CD4-positive, alpha-beta memory T cell (primary cell): Measurements from ENCODE around the gene PLXND1. TPM values are rescaled to one million over a fixed set of nuclear protein-coding genes. Genes with fewer than 3 reads are reported as not detected.
"Not testable (repeated sequence)": the region's sequence is repeated elsewhere in the genome, so short reads cannot be mapped to it uniquely, and the experiment has no call there.

Experiments used
- CTCF ChIA-PET: fragments of 350-600 bp; sonication (Branson Sonifier 250); formaldehyde crosslinking; loops from one replicate; lab custom pipeline; 2021; ENCODE audit warnings: inconsistent platforms; ENCODE audit not compliant: partially characterized antibody; lab: Charles Lee
- POLR2A ChIA-PET: fragments of 350-600 bp; sonication (Branson Sonifier 250); formaldehyde crosslinking; loops from one replicate; lab custom pipeline; 2021; ENCODE audit not compliant: partially characterized antibody; lab: Charles Lee
- DNase-seq, 5 donors: peaks; one replicate each; pipeline versions ENCODE4 v3.0.0 to v3.0.0-alpha.2; 2020 to 2022; ENCODE audit warnings: mixed read lengths in 1 of 5
- H3K27ac ChIP-seq: one replicate; pipeline ENCODE4 v1.7.0; 2013; ENCODE audit warnings: low read depth, low read length
- H3K27me3 ChIP-seq: 2 replicates; pipeline ENCODE4 v1.7.0; 2013; ENCODE audit warnings: mild to moderate bottlenecking, low read length, moderate library complexity; ENCODE audit not compliant: insufficient read depth
- H3K36me3 ChIP-seq: 2 replicates; pipeline ENCODE4 v1.7.0; 2013; ENCODE audit warnings: mild to moderate bottlenecking, low read length, moderate library complexity; ENCODE audit not compliant: insufficient read depth
- H3K4me1 ChIP-seq: 2 replicates; pipeline ENCODE4 v1.7.0; 2013; ENCODE audit warnings: mild to moderate bottlenecking, low read length, moderate library complexity; ENCODE audit not compliant: insufficient read depth
- H3K4me3 ChIP-seq, 2 donors: one replicate each; pipeline ENCODE4 v1.7.0; 2013; ENCODE audit warnings: low read length in 2 of 2, mild to moderate bottlenecking in 1 of 2
- H3K9me3 ChIP-seq, 2 donors: one replicate each; pipeline ENCODE4 v1.7.0; 2013; ENCODE audit warnings: low read length in 2 of 2, control low read depth in 1 of 2; ENCODE audit not compliant: control insufficient read depth in 1 of 2
- H3K27ac Mint-ChIP-seq, 7 donors: one replicate each; pipeline ENCODE4 v1.8.0; 2020 to 2021; ENCODE audit warnings: mixed read lengths in 7 of 7, mild to moderate bottlenecking in 6 of 7, inconsistent platforms in 3 of 7, moderate library complexity in 3 of 7
- H3K27me3 Mint-ChIP-seq, 2 donors: one replicate each; pipeline ENCODE4 v1.8.0; 2020 to 2021; ENCODE audit warnings: mixed read lengths in 2 of 2
- H3K36me3 Mint-ChIP-seq, 2 donors: one replicate each; pipeline ENCODE4 v1.8.0; 2020 to 2021; ENCODE audit warnings: mixed read lengths in 2 of 2, inconsistent platforms in 1 of 2, mild to moderate bottlenecking in 1 of 2
- H3K4me1 Mint-ChIP-seq, 4 donors: one replicate each; pipeline ENCODE4 v1.8.0; 2020 to 2021; ENCODE audit warnings: mixed read lengths in 4 of 4, mild to moderate bottlenecking in 1 of 4
- H3K4me3 Mint-ChIP-seq, 8 donors: one replicate each; pipeline ENCODE4 v1.8.0; 2020 to 2021; ENCODE audit warnings: mixed read lengths in 8 of 8, mild to moderate bottlenecking in 7 of 8, moderate library complexity in 6 of 8, inconsistent platforms in 3 of 8
- H3K9me3 Mint-ChIP-seq, 8 donors: one replicate each; pipeline ENCODE4 v1.8.0; 2020 to 2021; ENCODE audit warnings: mixed read lengths in 8 of 8, mild to moderate bottlenecking in 5 of 8, inconsistent platforms in 3 of 8, moderate library complexity in 1 of 8
- intact Hi-C: fragments of 100-400 bp; cut with micrococcal nuclease; formaldehyde crosslinking; loops from one replicate; pipeline ENCODE4 v1.15.1; 2023
- polyA plus RNA-seq, 2 donors: library from polyadenylated mRNA; unstranded; fragments of 300-500 nt; fragmentation: Illumina TruSeq; gene quantifications; one replicate each; pipeline ENCODE4 v1.2.3, GENCODE V29; 2021
- total RNA-seq, 2 experiments: library from RNA; stranded (reverse); gene quantifications; one replicate each; pipeline ENCODE4 v1.2.3, GENCODE V29; 2021

Gene PLXND1
- total and polyA plus RNA-seq, 4 experiments from 2014 or later, result 0.03 to 72.5 (median 40.1) TPM

GRCh38 chr3:129547241-129547640 is 59.2 kb downstream of the PLXND1 start:
- DNase-seq, result no peak
- H3K27ac Mint-ChIP-seq, result peak overlapping the region in 1 of 7 donors; percentile 25
- Histone ChIP-seq H3K9me3 (no peaks in the 10 kb centered on the region), H3K27me3 (no peaks in the 10 kb centered on the region), H3K27ac (no peak overlapping the region), H3K4me3 (no peak overlapping the region), H3K36me3 (no peaks in the 10 kb centered on the region), H3K4me1 (no peaks in the 10 kb centered on the region)
- H3K9me3 Mint-ChIP-seq, result no peaks in the 10 kb centered on the region
- ChIA-PET POLR2A (no interaction called here), CTCF (no interaction called here)
- H3K27me3 Mint-ChIP-seq, result no peaks in the 10 kb centered on the region
- H3K36me3 Mint-ChIP-seq, result no peaks in the 10 kb centered on the region
- H3K4me1 Mint-ChIP-seq, result no peaks in the 10 kb centered on the region
- H3K4me3 Mint-ChIP-seq, result no peak overlapping the region
- intact Hi-C loops, result no loop called here

- POLR2A ChIA-PET, H3K9me3 ChIP-seq, H3K4me3 Mint-ChIP-seq, H3K36me3 ChIP-seq, H3K4me3 ChIP-seq, H3K27ac Mint-ChIP-seq, H3K4me1 ChIP-seq, CTCF ChIA-PET, H3K27ac ChIP-seq, H3K27me3 ChIP-seq, H3K4me1 Mint-ChIP-seq, intact Hi-C loops, H3K9me3 Mint-ChIP-seq, DNase-seq, H3K27me3 Mint-ChIP-seq, H3K36me3 Mint-ChIP-seq: not testable (repeated sequence)
Observed at GRCh38 chr3:129545951-129546350, 60.5 kb downstream of the PLXND1 start.

GRCh38 chr3:129543999-129544398 is 62.5 kb downstream of the PLXND1 start:
- no peaks in the 10 kb centered on the region for H3K36me3 ChIP-seq
- no peaks in the 10 kb centered on the region for H3K9me3 ChIP-seq
- ChIA-PET POLR2A (interaction anchor here (1.1 to 1.2 kb wide), 2 partner anchors 14 to 104 kb away, joined by 3 read pairs; partner anchors contain the start of genes IFT122 and MBD4), CTCF (interaction anchor here (0.8 kb wide), 1 partner anchor 54 kb away, joined by 3 read pairs; no protein-coding TSS in a partner anchor)
- no peaks in the 10 kb centered on the region for H3K4me1 ChIP-seq
- intact Hi-C loops, result no loop called here
- H3K27me3 ChIP-seq, result no peaks in the 10 kb centered on the region
- Mint-ChIP-seq H3K9me3 (no peaks in the 10 kb centered on the region), H3K36me3 (no peaks in the 10 kb centered on the region), H3K27ac (no peak overlapping the region), H3K4me3 (no peak overlapping the region), H3K4me1 (no peaks in the 10 kb centered on the region), H3K27me3 (no peaks in the 10 kb centered on the region)
- no peak overlapping the region for H3K27ac ChIP-seq
- no peak overlapping the region for H3K4me3 ChIP-seq
- DNase-seq, result no peak

- H3K9me3 Mint-ChIP-seq, result no peaks in the 10 kb centered on the region
- H3K4me3 Mint-ChIP-seq, result no peak within 1 kb of the TSS
- Histone ChIP-seq H3K9me3 (no peaks in the 10 kb centered on the region), H3K4me3 (no peak within 1 kb of the TSS), H3K27ac (no peak within 1 kb of the TSS), H3K36me3 (no peaks in the 10 kb centered on the region), H3K4me1 (no peaks in the 10 kb centered on the region), H3K27me3 (no peaks in the 10 kb centered on the region)
- ChIA-PET CTCF (interaction anchor here (0.8 kb wide), 1 partner anchor 53 kb away, joined by 3 read pairs; no protein-coding TSS in a partner anchor), POLR2A (interaction anchor here (1.1 to 1.2 kb wide), 2 partner anchors 15 to 103 kb away, joined by 3 read pairs; partner anchors contain the start of genes IFT122 and MBD4)
- H3K4me1 Mint-ChIP-seq, result no peaks in the 10 kb centered on the region
- H3K27ac Mint-ChIP-seq, result no peak within 1 kb of the TSS
- H3K27me3 Mint-ChIP-seq, result no peaks in the 10 kb centered on the region
- no peaks in the 10 kb centered on the region for H3K36me3 Mint-ChIP-seq
- intact Hi-C loops, result no loop called here
- no peak for DNase-seq
Observed at GRCh38 chr3:129543156-129543790, 63.2 kb downstream of the PLXND1 start, which contains the start of gene H1-8. H1-8 (plus strand) TSS chr3:129543175; CDS start chr3:129543219, 44 bp downstream.

- CTCF ChIA-PET, result no interaction called here
- Mint-ChIP-seq H3K36me3 (no peaks in the 10 kb centered on the region), H3K27me3 (no peaks in the 10 kb centered on the region), H3K4me1 (no peaks in the 10 kb centered on the region), H3K4me3 (no peak overlapping the region), H3K9me3 (no peaks in the 10 kb centered on the region), H3K27ac (no peak overlapping the region)
- Histone ChIP-seq H3K27ac (no peak overlapping the region), H3K4me1 (no peaks in the 10 kb centered on the region), H3K36me3 (no peaks in the 10 kb centered on the region), H3K4me3 (no peak overlapping the region), H3K27me3 (no peaks in the 10 kb centered on the region), H3K9me3 (no peaks in the 10 kb centered on the region)
- DNase-seq, result no peak
- POLR2A ChIA-PET, result no interaction called here
- intact Hi-C loops, result no loop called here
Observed at GRCh38 chr3:129542747-129543146, 63.7 kb downstream of the PLXND1 start.

GRCh38 chr3:129540776-129541516 is 65.5 kb downstream of the PLXND1 start:
- no peak for DNase-seq
- Histone ChIP-seq H3K27ac (no peak overlapping the region), H3K36me3 (no peaks in the 10 kb centered on the region), H3K4me3 (no peak overlapping the region), H3K27me3 (no peaks in the 10 kb centered on the region), H3K9me3 (no peaks in the 10 kb centered on the region), H3K4me1 (no peaks in the 10 kb centered on the region)
- ChIA-PET CTCF (no interaction called here), POLR2A (no interaction called here)
- Mint-ChIP-seq H3K4me1 (peaks cover 0 to 3% (median 0%) of the 10 kb centered on the region in 4 donors), H3K9me3 (no peaks in the 10 kb centered on the region), H3K27ac (no peak overlapping the region), H3K36me3 (no peaks in the 10 kb centered on the region), H3K27me3 (no peaks in the 10 kb centered on the region), H3K4me3 (no peak overlapping the region)
- intact Hi-C loops, result no loop called here

- intact Hi-C loops, result no loop called here
- Mint-ChIP-seq H3K27ac (peak overlapping the region in 1 of 7 donors; percentile 4), H3K27me3 (no peaks in the 10 kb centered on the region), H3K4me3 (no peak overlapping the region), H3K9me3 (no peaks in the 10 kb centered on the region), H3K4me1 (peaks cover 0 to 3% (median 0%) of the 10 kb centered on the region in 4 donors), H3K36me3 (no peaks in the 10 kb centered on the region)
- Histone ChIP-seq H3K27ac (no peak overlapping the region), H3K4me1 (no peaks in the 10 kb centered on the region), H3K9me3 (no peaks in the 10 kb centered on the region), H3K27me3 (no peaks in the 10 kb centered on the region), H3K4me3 (no peak overlapping the region), H3K36me3 (no peaks in the 10 kb centered on the region)
- DNase-seq, result no peak
- POLR2A ChIA-PET, result no interaction called here
- CTCF ChIA-PET, result no interaction called here
Observed at GRCh38 chr3:129539206-129539605, 67.3 kb downstream of the PLXND1 start.
